Liver (tissue), 3 donors: ENCODE results near the gene BOLA1.

ENCODE experiments used
- EGR1 ChIP-seq, 2 donors: IDR thresholded peaks; 2 replicates each; pipeline ENCODE4 v1.6.1; 2016 to 2018; ENCODE audit warnings: antibody characterized with exemption in 2 of 2, low read depth in 2 of 2
- FOXA2 ChIP-seq: IDR thresholded peaks from 2 replicates; pipeline ENCODE4 v1.6.1; 2016; ENCODE audit warnings: antibody characterized with exemption
- GABPA ChIP-seq, 2 donors: IDR thresholded peaks in 1 of 2; conservative IDR thresholded peaks in 1 of 2; 2 replicates each; pipeline ENCODE4 v1.6.1; 2016; ENCODE audit warnings: antibody characterized with exemption in 2 of 2, mild to moderate bottlenecking in 1 of 2, moderate library complexity in 1 of 2
- JUND ChIP-seq, 2 donors: IDR thresholded peaks; 2 replicates each; pipeline ENCODE4 v1.6.1; 2016; ENCODE audit warnings: antibody characterized with exemption in 2 of 2
- NR2F2 ChIP-seq: IDR thresholded peaks from 2 replicates; pipeline ENCODE4 v1.6.1; 2016; ENCODE audit warnings: antibody characterized with exemption
- RXRA ChIP-seq, 2 donors: IDR thresholded peaks; 2 replicates each; pipeline ENCODE4 v1.6.1; 2017 to 2018; ENCODE audit warnings: antibody characterized with exemption in 2 of 2, mild to moderate bottlenecking in 1 of 2
- SP1 ChIP-seq: IDR thresholded peaks from 2 replicates; pipeline ENCODE4 v1.6.1; 2018; ENCODE audit warnings: antibody characterized with exemption, mild to moderate bottlenecking
- TAF1 ChIP-seq: conservative IDR thresholded peaks from 2 replicates; pipeline ENCODE4 v1.6.1; 2016; ENCODE audit warnings: antibody characterized with exemption, mild to moderate bottlenecking
- YY1 ChIP-seq: IDR thresholded peaks from 2 replicates; pipeline ENCODE4 v1.6.1; 2016; ENCODE audit warnings: antibody characterized with exemption, mild to moderate bottlenecking
- TF ChIP-seq, protein P1 (sequence below): fragments of 150-350 bp; IDR thresholded peaks from 2 replicates; pipeline ENCODE4 v1.5.1; 2017; ENCODE audit warnings: improper control_type of control experiment, low read depth, low read length; ENCODE audit not compliant: missing input control
- TF ChIP-seq, protein P2 (sequence below): IDR thresholded peaks from 2 replicates; pipeline ENCODE4 v1.6.1; 2016; ENCODE audit warnings: antibody characterized with exemption, mild to moderate bottlenecking
- TF ChIP-seq, protein P3 (sequence below): IDR thresholded peaks from 2 replicates; pipeline ENCODE4 v1.6.1; 2016; ENCODE audit warnings: antibody characterized with exemption
- TF ChIP-seq, protein P4 (sequence below): IDR thresholded peaks from 2 replicates; pipeline ENCODE4 v1.6.1; 2016; ENCODE audit warnings: antibody characterized with exemption
- TF ChIP-seq, protein P5 (sequence below): IDR thresholded peaks from 2 replicates; pipeline ENCODE4 v1.6.1; 2016; ENCODE audit warnings: antibody characterized with exemption
- donor health status: healthy.
- donor health status: healthy.

DNA sequence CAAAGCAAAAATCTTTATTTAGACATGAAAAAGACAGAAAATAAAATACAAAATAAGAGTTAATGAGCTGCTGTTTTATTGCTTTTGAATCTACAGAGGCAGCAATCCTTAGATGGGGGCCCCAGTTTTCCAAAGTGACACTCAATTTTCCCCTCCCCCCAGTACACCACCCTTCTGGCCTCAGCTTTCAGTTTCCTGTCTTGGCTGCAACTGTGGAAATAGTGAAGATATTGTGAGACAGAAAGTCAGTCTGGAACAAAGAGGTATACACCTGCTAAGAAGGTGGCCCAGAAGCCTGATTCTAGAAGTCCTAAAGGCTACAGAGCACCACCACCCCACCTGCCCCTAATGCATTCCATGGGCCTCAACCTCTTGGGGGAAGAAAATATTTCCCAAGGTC, 38.4 kb downstream of the BOLA1 start:
- TF ChIP-seq, protein P1, sequence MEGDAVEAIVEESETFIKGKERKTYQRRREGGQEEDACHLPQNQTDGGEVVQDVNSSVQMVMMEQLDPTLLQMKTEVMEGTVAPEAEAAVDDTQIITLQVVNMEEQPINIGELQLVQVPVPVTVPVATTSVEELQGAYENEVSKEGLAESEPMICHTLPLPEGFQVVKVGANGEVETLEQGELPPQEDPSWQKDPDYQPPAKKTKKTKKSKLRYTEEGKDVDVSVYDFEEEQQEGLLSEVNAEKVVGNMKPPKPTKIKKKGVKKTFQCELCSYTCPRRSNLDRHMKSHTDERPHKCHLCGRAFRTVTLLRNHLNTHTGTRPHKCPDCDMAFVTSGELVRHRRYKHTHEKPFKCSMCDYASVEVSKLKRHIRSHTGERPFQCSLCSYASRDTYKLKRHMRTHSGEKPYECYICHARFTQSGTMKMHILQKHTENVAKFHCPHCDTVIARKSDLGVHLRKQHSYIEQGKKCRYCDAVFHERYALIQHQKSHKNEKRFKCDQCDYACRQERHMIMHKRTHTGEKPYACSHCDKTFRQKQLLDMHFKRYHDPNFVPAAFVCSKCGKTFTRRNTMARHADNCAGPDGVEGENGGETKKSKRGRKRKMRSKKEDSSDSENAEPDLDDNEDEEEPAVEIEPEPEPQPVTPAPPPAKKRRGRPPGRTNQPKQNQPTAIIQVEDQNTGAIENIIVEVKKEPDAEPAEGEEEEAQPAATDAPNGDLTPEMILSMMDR, result no peak
- no peak for TF ChIP-seq SP1
- TF ChIP-seq, protein P2, sequence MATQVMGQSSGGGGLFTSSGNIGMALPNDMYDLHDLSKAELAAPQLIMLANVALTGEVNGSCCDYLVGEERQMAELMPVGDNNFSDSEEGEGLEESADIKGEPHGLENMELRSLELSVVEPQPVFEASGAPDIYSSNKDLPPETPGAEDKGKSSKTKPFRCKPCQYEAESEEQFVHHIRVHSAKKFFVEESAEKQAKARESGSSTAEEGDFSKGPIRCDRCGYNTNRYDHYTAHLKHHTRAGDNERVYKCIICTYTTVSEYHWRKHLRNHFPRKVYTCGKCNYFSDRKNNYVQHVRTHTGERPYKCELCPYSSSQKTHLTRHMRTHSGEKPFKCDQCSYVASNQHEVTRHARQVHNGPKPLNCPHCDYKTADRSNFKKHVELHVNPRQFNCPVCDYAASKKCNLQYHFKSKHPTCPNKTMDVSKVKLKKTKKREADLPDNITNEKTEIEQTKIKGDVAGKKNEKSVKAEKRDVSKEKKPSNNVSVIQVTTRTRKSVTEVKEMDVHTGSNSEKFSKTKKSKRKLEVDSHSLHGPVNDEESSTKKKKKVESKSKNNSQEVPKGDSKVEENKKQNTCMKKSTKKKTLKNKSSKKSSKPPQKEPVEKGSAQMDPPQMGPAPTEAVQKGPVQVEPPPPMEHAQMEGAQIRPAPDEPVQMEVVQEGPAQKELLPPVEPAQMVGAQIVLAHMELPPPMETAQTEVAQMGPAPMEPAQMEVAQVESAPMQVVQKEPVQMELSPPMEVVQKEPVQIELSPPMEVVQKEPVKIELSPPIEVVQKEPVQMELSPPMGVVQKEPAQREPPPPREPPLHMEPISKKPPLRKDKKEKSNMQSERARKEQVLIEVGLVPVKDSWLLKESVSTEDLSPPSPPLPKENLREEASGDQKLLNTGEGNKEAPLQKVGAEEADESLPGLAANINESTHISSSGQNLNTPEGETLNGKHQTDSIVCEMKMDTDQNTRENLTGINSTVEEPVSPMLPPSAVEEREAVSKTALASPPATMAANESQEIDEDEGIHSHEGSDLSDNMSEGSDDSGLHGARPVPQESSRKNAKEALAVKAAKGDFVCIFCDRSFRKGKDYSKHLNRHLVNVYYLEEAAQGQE, result no peak
- TF ChIP-seq JUND (IDR thresholded peaks at IDR 0.05), result no peak
- no peak for TF ChIP-seq YY1
- TF ChIP-seq GABPA (IDR thresholded peaks at IDR 0.05 in 1 of 2, conservative IDR thresholded peaks at IDR 0.05 in 1 of 2), result no peak
- TF ChIP-seq TAF1, result no peak
- TF ChIP-seq, protein P3, sequence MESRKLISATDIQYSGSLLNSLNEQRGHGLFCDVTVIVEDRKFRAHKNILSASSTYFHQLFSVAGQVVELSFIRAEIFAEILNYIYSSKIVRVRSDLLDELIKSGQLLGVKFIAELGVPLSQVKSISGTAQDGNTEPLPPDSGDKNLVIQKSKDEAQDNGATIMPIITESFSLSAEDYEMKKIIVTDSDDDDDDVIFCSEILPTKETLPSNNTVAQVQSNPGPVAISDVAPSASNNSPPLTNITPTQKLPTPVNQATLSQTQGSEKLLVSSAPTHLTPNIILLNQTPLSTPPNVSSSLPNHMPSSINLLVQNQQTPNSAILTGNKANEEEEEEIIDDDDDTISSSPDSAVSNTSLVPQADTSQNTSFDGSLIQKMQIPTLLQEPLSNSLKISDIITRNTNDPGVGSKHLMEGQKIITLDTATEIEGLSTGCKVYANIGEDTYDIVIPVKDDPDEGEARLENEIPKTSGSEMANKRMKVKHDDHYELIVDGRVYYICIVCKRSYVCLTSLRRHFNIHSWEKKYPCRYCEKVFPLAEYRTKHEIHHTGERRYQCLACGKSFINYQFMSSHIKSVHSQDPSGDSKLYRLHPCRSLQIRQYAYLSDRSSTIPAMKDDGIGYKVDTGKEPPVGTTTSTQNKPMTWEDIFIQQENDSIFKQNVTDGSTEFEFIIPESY, result no peak
- TF ChIP-seq, protein P4, sequence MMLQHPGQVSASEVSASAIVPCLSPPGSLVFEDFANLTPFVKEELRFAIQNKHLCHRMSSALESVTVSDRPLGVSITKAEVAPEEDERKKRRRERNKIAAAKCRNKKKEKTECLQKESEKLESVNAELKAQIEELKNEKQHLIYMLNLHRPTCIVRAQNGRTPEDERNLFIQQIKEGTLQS, result no peak
- TF ChIP-seq NR2F2, result no peak
- TF ChIP-seq, protein P5, sequence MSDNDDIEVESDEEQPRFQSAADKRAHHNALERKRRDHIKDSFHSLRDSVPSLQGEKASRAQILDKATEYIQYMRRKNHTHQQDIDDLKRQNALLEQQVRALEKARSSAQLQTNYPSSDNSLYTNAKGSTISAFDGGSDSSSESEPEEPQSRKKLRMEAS, result no peak
- TF ChIP-seq EGR1 (IDR thresholded peaks at IDR 0.05; ENCODE audit: low read depth in 2 of 2), result no peak
- no peak for TF ChIP-seq RXRA (IDR thresholded peaks at IDR 0.05)
- no peak for TF ChIP-seq FOXA2
